ENCODE data around the gene KCNQ5.

DNA sequence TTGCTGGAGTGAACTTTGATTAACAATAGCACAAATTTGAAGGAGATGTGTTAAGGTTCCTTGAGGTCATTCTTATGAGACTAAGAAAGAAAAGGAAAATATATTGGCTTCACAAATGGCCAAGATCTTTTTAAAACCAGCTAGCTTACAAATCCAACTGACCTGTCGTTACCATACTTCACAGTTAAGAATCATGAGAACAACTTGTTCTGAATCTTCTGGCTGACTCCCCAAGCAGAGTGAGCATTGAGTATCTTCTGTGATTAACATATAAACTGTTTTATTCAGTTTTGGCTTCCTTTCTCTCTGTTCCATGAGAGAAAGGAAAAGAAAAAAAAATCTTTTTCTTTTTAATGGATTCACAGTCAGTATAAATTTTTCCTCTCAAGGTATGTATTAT is 326.3 kb downstream of the KCNQ5 start:
- TF ChIP-seq CTCF (IDR thresholded peaks at IDR 0.05; ENCODE audit: insufficient read depth, low read length, poor library complexity, severe bottlenecking) = no peak
- TF ChIP-seq EZH2phosphoT487 (conservative IDR thresholded peaks at IDR 0.05; ENCODE audit: low read length) = no peak

All from SU-DHL-6 (cell line).